CD4-positive, alpha-beta memory T cell (primary cell): Measurements from ENCODE around the gene NUP210. TPM values are rescaled to one million over a fixed set of nuclear protein-coding genes. Genes with fewer than 3 reads are reported as not detected.

Source experiments
- CTCF ChIA-PET: fragments of 350-600 bp; sonication (Branson Sonifier 250); formaldehyde crosslinking; loops from one replicate; lab custom pipeline; 2021; ENCODE audit warnings: inconsistent platforms; ENCODE audit not compliant: partially characterized antibody; lab: Charles Lee
- POLR2A ChIA-PET: fragments of 350-600 bp; sonication (Branson Sonifier 250); formaldehyde crosslinking; loops from one replicate; lab custom pipeline; 2021; ENCODE audit not compliant: partially characterized antibody; lab: Charles Lee
- DNase-seq, 5 donors: peaks; one replicate each; pipeline versions ENCODE4 v3.0.0 to v3.0.0-alpha.2; 2020 to 2022; ENCODE audit warnings: mixed read lengths in 1 of 5
- H3K27ac ChIP-seq: one replicate; pipeline ENCODE4 v1.7.0; 2013; ENCODE audit warnings: low read depth, low read length
- H3K27me3 ChIP-seq: 2 replicates; pipeline ENCODE4 v1.7.0; 2013; ENCODE audit warnings: mild to moderate bottlenecking, low read length, moderate library complexity; ENCODE audit not compliant: insufficient read depth
- H3K36me3 ChIP-seq: 2 replicates; pipeline ENCODE4 v1.7.0; 2013; ENCODE audit warnings: mild to moderate bottlenecking, low read length, moderate library complexity; ENCODE audit not compliant: insufficient read depth
- H3K4me1 ChIP-seq: 2 replicates; pipeline ENCODE4 v1.7.0; 2013; ENCODE audit warnings: mild to moderate bottlenecking, low read length, moderate library complexity; ENCODE audit not compliant: insufficient read depth
- H3K4me3 ChIP-seq, 2 donors: one replicate each; pipeline ENCODE4 v1.7.0; 2013; ENCODE audit warnings: low read length in 2 of 2, mild to moderate bottlenecking in 1 of 2
- H3K9me3 ChIP-seq, 2 donors: one replicate each; pipeline ENCODE4 v1.7.0; 2013; ENCODE audit warnings: low read length in 2 of 2, control low read depth in 1 of 2; ENCODE audit not compliant: control insufficient read depth in 1 of 2
- H3K27ac Mint-ChIP-seq, 7 donors: one replicate each; pipeline ENCODE4 v1.8.0; 2020 to 2021; ENCODE audit warnings: mixed read lengths in 7 of 7, mild to moderate bottlenecking in 6 of 7, inconsistent platforms in 3 of 7, moderate library complexity in 3 of 7
- H3K27me3 Mint-ChIP-seq, 2 donors: one replicate each; pipeline ENCODE4 v1.8.0; 2020 to 2021; ENCODE audit warnings: mixed read lengths in 2 of 2
- H3K36me3 Mint-ChIP-seq, 2 donors: one replicate each; pipeline ENCODE4 v1.8.0; 2020 to 2021; ENCODE audit warnings: mixed read lengths in 2 of 2, inconsistent platforms in 1 of 2, mild to moderate bottlenecking in 1 of 2
- H3K4me1 Mint-ChIP-seq, 4 donors: one replicate each; pipeline ENCODE4 v1.8.0; 2020 to 2021; ENCODE audit warnings: mixed read lengths in 4 of 4, mild to moderate bottlenecking in 1 of 4
- H3K4me3 Mint-ChIP-seq, 8 donors: one replicate each; pipeline ENCODE4 v1.8.0; 2020 to 2021; ENCODE audit warnings: mixed read lengths in 8 of 8, mild to moderate bottlenecking in 7 of 8, moderate library complexity in 6 of 8, inconsistent platforms in 3 of 8
- H3K9me3 Mint-ChIP-seq, 8 donors: one replicate each; pipeline ENCODE4 v1.8.0; 2020 to 2021; ENCODE audit warnings: mixed read lengths in 8 of 8, mild to moderate bottlenecking in 5 of 8, inconsistent platforms in 3 of 8, moderate library complexity in 1 of 8
- intact Hi-C: fragments of 100-400 bp; cut with micrococcal nuclease; formaldehyde crosslinking; loops from one replicate; pipeline ENCODE4 v1.15.1; 2023
- polyA plus RNA-seq, 2 donors: library from polyadenylated mRNA; unstranded; fragments of 300-500 nt; fragmentation: Illumina TruSeq; gene quantifications; one replicate each; pipeline ENCODE4 v1.2.3, GENCODE V29; 2021
- total RNA-seq, 2 experiments: library from RNA; stranded (reverse); gene quantifications; one replicate each; pipeline ENCODE4 v1.2.3, GENCODE V29; 2021

The NUP210 gene
- total and polyA plus RNA-seq, 4 experiments from 2014 or later, result 20.5 to 149 (median 110) TPM

DNA sequence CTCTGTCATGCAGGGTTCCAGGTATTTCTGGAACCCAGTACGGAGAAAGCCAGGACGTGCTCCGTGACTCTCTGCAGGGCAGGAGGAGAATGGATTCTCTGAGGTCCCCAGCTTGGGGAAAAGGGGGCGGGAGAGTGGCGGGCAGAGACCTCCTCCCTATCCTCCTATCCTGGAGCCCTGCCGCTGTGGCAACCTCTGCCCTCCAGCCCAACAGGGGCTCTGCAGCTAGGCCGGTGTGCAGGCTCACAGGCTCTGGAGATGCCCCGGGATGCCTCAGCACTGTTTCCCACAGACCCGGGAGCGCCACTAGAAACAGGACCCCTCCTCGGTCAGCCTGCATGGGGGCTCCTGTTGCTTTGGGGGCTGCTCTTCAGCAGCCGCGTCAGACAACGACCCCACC lies 43.1 kb downstream of the NUP210 start:
- Histone ChIP-seq H3K36me3 (peaks cover 94% of the 10 kb centered on the region), H3K27me3 (no peaks in the 10 kb centered on the region), H3K4me1 (no peaks in the 10 kb centered on the region), H3K9me3 (no peaks in the 10 kb centered on the region), H3K4me3 (no peak overlapping the region), H3K27ac (no peak overlapping the region)
- intact Hi-C loops, result no loop called here
- no peak for DNase-seq
- Mint-ChIP-seq H3K36me3 (peaks cover 36 to 63% of the 10 kb centered on the region in 2 donors), H3K9me3 (no peaks in the 10 kb centered on the region), H3K4me3 (no peak overlapping the region), H3K27ac (peak overlapping the region in 1 of 7 donors; percentile 27), H3K27me3 (no peaks in the 10 kb centered on the region), H3K4me1 (peaks cover 0 to 7% (median 2%) of the 10 kb centered on the region in 4 donors)
- ChIA-PET POLR2A (no interaction called here), CTCF (no interaction called here)

DNA sequence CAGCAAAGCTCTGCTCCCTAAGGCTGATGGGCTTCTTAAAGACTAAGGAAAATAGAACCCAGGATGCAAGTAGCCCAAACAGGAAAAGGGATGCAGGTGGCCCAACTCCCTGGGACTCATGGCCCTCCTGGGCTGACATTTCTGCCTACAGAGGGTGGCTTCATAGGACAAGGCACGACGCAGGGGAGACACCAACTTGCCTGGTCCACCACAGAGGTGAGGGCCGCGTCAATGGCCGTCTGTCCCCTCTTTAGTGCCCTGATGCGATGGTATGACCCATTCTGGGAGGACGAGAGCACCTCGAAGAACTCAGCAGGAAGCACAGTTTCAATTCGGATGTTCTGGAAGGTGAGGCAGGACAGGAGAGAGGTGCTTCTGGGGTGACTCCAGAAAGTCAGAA lies 44.0 kb downstream of the NUP210 start:
- Mint-ChIP-seq H3K27ac (no peak overlapping the region), H3K36me3 (peaks cover 39 to 61% of the 10 kb centered on the region in 2 donors)
- H3K27me3 ChIP-seq, result no peaks in the 10 kb centered on the region

DNA sequence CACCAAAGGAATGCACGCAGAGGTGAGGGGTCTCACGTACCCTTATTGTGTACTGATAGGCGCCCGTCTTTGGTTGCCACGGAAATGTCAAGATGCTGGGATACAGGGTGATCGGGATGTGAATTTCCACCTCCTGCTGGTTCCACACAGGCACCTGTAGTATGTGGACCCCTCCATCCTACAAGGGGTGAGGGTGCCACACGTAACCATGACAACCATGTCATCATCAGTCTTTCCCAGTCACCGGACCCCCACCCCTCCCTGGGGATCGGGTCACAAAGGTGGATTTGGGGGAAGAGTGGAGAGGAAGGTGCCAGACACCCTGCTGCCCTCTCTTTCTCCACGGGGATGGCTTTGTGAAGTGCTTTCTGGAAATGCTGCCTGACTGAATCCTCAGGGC lies 44.7 kb downstream of the NUP210 start:
- H3K4me1 Mint-ChIP-seq, result peaks cover 0 to 5% (median 3%) of the 10 kb centered on the region in 4 donors
- no peak for DNase-seq
- peak overlapping the region in 2 of 7 donors; percentile 29 to 42 for H3K27ac Mint-ChIP-seq
- no peak overlapping the region for H3K4me3 Mint-ChIP-seq
- Histone ChIP-seq H3K27ac (no peak overlapping the region), H3K4me1 (no peaks in the 10 kb centered on the region), H3K4me3 (no peak overlapping the region), H3K9me3 (no peaks in the 10 kb centered on the region), H3K27me3 (no peaks in the 10 kb centered on the region), H3K36me3 (peaks cover 96% of the 10 kb centered on the region)
- no peaks in the 10 kb centered on the region for H3K9me3 Mint-ChIP-seq
- CTCF ChIA-PET, result no interaction called here
- peaks cover 44 to 62% of the 10 kb centered on the region in 2 donors for H3K36me3 Mint-ChIP-seq
- POLR2A ChIA-PET, result no interaction called here
- no peaks in the 10 kb centered on the region for H3K27me3 Mint-ChIP-seq
- intact Hi-C loops, result no loop called here

More for the DNA sequence above, 44.0 kb downstream of the NUP210 start:
- H3K9me3 ChIP-seq, result no peaks in the 10 kb centered on the region
- ChIA-PET CTCF (interaction anchor here (0.7 kb wide), 1 partner anchor 77 kb away, joined by 3 read pairs; no protein-coding TSS in a partner anchor), POLR2A (no interaction called here)
- Mint-ChIP-seq H3K4me3 (no peak overlapping the region), H3K4me1 (peaks cover 0 to 5% (median 3%) of the 10 kb centered on the region in 4 donors), H3K9me3 (no peaks in the 10 kb centered on the region), H3K27me3 (no peaks in the 10 kb centered on the region)
- H3K4me1 ChIP-seq, result no peaks in the 10 kb centered on the region
- intact Hi-C loops, result no loop called here
- H3K27ac ChIP-seq, result no peak overlapping the region
- H3K4me3 ChIP-seq, result no peak overlapping the region
- no peak for DNase-seq
- peaks cover 95% of the 10 kb centered on the region for H3K36me3 ChIP-seq

DNA sequence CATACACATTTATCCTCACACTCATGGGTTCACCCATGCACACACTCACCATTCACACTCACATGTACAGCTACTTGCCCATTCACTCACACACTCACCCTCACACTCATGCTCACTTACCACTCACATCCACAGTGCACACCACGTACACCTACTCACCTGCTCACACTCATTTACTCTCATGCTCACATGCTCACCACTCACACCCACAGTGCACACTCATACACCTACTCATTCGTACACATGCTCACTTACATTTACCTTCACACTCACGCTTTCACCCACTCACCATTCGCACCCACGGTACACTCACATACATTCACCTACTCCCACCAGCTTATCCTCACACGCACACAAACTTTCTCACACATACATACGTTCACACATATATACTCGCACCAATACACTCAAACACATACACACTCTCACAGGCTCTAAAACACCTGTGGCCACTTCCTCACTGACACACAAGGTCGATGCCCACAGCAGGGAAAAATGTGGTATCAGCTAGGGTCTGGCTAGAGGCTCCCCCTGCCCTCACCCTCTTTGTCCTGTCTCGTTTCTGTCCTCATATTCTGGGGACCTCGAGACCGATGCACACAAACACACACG lies 46.0 kb downstream of the NUP210 start:
- Histone ChIP-seq H3K36me3 (peaks cover 93% of the 10 kb centered on the region), H3K27ac (no peak overlapping the region), H3K4me1 (no peaks in the 10 kb centered on the region), H3K4me3 (no peak overlapping the region), H3K9me3 (no peaks in the 10 kb centered on the region), H3K27me3 (no peaks in the 10 kb centered on the region)
- H3K27me3 Mint-ChIP-seq, result no peaks in the 10 kb centered on the region
- H3K36me3 Mint-ChIP-seq, result peaks cover 42 to 64% of the 10 kb centered on the region in 2 donors
- no peaks in the 10 kb centered on the region for H3K9me3 Mint-ChIP-seq
- CTCF ChIA-PET, result interaction anchor here (1.4 to 1.8 kb wide), 2 partner anchors 19 to 79 kb away, joined by 5 to 7 read pairs; no protein-coding TSS in a partner anchor
- peaks cover 0 to 5% (median 3%) of the 10 kb centered on the region in 4 donors for H3K4me1 Mint-ChIP-seq
- no peak for DNase-seq
- intact Hi-C loops, result no loop called here
- no peak overlapping the region for H3K27ac Mint-ChIP-seq
- POLR2A ChIA-PET, result no interaction called here
- H3K4me3 Mint-ChIP-seq, result no peak overlapping the region

DNA sequence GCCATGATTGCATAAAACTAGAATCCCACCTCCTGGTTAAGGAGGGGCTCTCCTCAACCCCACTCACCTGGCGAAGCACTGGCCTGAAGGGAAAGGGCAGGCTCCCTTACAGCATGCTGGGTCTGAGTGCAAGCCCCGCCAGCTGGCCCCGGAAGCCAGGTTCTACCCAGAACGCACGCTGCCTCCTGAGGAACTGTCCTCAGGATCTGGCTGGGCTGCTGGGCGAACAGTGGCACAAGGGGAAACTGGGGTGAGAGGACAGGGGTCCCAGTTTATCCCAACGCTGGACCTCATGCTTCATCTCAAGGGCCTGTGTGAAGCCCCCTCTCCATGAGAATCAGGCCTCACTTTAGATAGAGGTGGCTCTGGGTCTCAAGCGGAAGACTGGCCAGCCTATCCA lies 47.5 kb downstream of the NUP210 start:
- H3K36me3 Mint-ChIP-seq, result peaks cover 38 to 61% of the 10 kb centered on the region in 2 donors
- H3K27me3 ChIP-seq, result no peaks in the 10 kb centered on the region
- no peak overlapping the region for H3K4me3 ChIP-seq
- H3K27ac Mint-ChIP-seq, result no peak overlapping the region
- no peaks in the 10 kb centered on the region for H3K27me3 Mint-ChIP-seq
- H3K9me3 Mint-ChIP-seq, result no peaks in the 10 kb centered on the region
- POLR2A ChIA-PET, result no interaction called here
- no peak overlapping the region for H3K27ac ChIP-seq
- H3K9me3 ChIP-seq, result no peaks in the 10 kb centered on the region
- H3K4me1 Mint-ChIP-seq, result peaks cover 0 to 2% (median under 1%) of the 10 kb centered on the region in 4 donors
- H3K4me3 Mint-ChIP-seq, result no peak overlapping the region
- peaks cover 88% of the 10 kb centered on the region for H3K36me3 ChIP-seq
- DNase-seq, result no peak
- intact Hi-C loops, result no loop called here
- H3K4me1 ChIP-seq, result no peaks in the 10 kb centered on the region
- CTCF ChIA-PET, result no interaction called here

DNA sequence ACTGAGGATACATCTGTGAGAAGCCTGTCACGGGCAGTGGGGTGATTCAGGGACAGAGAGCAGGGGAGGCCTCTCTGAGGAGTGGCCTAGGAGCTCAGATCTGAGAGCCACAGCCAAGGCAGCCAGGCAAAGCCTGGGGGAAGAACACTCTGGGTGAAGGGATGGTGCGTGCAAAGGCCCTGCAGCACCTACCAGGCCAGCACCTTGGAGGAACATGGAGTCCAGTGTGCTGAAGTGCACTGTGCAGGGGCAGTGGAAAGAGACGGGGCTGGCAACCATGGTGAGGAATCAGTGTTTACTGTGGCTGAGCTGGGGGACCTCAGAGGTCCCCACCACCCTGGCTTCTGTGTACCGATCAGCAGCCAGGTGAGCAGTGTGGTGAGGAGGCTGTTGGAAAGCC lies 48.0 kb downstream of the NUP210 start:
- Mint-ChIP-seq H3K27ac (peak overlapping the region in 6 of 7 donors; percentile 13 to 77 (median 46)), H3K27me3 (no peaks in the 10 kb centered on the region), H3K9me3 (no peaks in the 10 kb centered on the region), H3K4me1 (peaks cover 0 to 2% (median under 1%) of the 10 kb centered on the region in 4 donors), H3K36me3 (peaks cover 41 to 62% of the 10 kb centered on the region in 2 donors), H3K4me3 (no peak overlapping the region)
- Histone ChIP-seq H3K27ac (no peak overlapping the region), H3K36me3 (peaks cover 89% of the 10 kb centered on the region), H3K4me3 (no peak overlapping the region), H3K9me3 (no peaks in the 10 kb centered on the region), H3K27me3 (no peaks in the 10 kb centered on the region), H3K4me1 (no peaks in the 10 kb centered on the region)
- ChIA-PET POLR2A (no interaction called here), CTCF (no interaction called here)
- DNase-seq, result no peak
- intact Hi-C loops, result no loop called here

DNA sequence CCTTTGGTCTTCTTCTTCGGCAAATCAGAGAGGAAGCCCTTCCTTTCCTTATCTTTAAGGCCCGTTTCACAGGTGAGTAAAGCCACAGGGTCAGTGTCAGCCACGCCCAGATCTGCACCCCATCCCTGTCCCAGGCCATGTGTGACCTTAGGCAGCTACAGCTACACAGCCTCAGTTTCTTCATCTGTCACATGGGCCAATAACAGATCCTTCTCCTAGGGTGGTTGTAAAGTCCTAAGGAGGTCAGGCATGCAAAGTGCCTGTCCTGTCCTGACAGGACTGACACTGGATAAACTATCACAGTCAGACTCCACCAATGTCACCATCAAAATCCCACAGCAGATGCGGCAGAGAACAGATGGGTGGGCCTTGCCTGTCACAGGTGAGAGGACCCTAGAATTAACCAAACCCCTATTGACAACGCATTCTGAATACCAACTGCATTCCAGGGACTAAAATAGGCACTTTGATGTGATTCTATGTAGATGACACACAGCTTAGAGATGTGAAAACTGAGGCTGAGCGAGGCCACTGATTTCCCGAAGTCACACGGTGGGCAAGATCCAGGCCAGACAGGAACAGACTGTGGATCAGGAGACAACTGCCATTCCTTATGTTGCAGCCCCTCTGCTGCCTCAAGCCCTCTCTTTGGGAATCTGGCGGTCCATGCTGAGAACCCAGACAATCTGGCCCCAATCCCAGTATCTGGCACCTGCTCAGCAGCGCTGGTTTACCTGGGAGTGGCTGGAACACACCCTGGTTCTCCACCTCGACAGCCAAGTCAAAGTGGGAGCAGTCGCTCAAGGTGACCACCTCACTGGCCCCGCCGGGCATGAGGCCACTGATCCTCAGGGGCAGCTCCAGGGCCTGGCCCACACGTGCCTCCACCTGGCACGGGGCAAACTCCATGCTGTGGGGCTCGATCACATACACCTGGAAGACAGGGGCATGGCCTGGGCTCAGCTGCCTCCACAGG lies 48.7 kb downstream of the NUP210 start:
- intact Hi-C loops, result no loop called here
- peaks cover 82% of the 10 kb centered on the region for H3K36me3 ChIP-seq
- H3K9me3 Mint-ChIP-seq, result no peaks in the 10 kb centered on the region
- no peak overlapping the region for H3K4me3 Mint-ChIP-seq
- ChIA-PET CTCF (interaction anchor here (1.3 to 2.2 kb wide), 2 partner anchors 81 to 90 kb away, joined by 4 to 10 read pairs; no protein-coding TSS in a partner anchor), POLR2A (no interaction called here)
- H3K4me1 Mint-ChIP-seq, result peaks cover 0 to 2% (median under 1%) of the 10 kb centered on the region in 4 donors
- H3K27ac ChIP-seq, result no peak overlapping the region
- no peaks in the 10 kb centered on the region for H3K9me3 ChIP-seq
- no peak for DNase-seq
- H3K4me3 ChIP-seq, result no peak overlapping the region
- peaks cover 41 to 54% of the 10 kb centered on the region in 2 donors for H3K36me3 Mint-ChIP-seq
- H3K4me1 ChIP-seq, result no peaks in the 10 kb centered on the region
- no peaks in the 10 kb centered on the region for H3K27me3 ChIP-seq
- peak overlapping the region in 5 of 7 donors; percentile 3 to 83 (median 63) for H3K27ac Mint-ChIP-seq
- H3K27me3 Mint-ChIP-seq, result no peaks in the 10 kb centered on the region
